ENCODE results near the gene A3GALT2.

A3GALT2 gene

DNA sequence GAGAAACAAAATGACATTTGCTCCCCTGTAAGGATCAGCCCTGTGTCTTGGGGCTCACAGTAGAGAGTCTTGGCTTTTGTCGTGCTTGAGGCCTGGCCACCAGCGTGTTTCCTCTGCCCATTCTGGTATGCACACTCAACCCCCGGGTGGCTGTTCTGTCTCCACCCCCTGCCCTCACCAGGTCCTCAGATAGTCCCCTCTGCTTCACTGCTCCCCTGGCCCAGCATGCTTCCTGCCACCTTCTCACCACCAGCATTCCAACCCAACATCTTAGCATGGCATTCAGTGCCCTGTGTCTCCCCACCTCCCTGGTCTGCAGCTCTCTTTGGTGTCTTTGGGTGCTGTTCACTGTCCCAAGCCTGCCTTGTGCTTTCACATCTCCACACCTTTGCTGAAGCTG is 48.4 kb downstream of the A3GALT2 start:
- TF ChIP-seq, protein P1, sequence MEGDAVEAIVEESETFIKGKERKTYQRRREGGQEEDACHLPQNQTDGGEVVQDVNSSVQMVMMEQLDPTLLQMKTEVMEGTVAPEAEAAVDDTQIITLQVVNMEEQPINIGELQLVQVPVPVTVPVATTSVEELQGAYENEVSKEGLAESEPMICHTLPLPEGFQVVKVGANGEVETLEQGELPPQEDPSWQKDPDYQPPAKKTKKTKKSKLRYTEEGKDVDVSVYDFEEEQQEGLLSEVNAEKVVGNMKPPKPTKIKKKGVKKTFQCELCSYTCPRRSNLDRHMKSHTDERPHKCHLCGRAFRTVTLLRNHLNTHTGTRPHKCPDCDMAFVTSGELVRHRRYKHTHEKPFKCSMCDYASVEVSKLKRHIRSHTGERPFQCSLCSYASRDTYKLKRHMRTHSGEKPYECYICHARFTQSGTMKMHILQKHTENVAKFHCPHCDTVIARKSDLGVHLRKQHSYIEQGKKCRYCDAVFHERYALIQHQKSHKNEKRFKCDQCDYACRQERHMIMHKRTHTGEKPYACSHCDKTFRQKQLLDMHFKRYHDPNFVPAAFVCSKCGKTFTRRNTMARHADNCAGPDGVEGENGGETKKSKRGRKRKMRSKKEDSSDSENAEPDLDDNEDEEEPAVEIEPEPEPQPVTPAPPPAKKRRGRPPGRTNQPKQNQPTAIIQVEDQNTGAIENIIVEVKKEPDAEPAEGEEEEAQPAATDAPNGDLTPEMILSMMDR (conservative IDR thresholded peaks at IDR 0.05) = no peak
- no peak for TF ChIP-seq ZFX (IDR thresholded peaks at IDR 0.05)
- H3K27ac ChIP-seq = no peak overlapping the region

DNA sequence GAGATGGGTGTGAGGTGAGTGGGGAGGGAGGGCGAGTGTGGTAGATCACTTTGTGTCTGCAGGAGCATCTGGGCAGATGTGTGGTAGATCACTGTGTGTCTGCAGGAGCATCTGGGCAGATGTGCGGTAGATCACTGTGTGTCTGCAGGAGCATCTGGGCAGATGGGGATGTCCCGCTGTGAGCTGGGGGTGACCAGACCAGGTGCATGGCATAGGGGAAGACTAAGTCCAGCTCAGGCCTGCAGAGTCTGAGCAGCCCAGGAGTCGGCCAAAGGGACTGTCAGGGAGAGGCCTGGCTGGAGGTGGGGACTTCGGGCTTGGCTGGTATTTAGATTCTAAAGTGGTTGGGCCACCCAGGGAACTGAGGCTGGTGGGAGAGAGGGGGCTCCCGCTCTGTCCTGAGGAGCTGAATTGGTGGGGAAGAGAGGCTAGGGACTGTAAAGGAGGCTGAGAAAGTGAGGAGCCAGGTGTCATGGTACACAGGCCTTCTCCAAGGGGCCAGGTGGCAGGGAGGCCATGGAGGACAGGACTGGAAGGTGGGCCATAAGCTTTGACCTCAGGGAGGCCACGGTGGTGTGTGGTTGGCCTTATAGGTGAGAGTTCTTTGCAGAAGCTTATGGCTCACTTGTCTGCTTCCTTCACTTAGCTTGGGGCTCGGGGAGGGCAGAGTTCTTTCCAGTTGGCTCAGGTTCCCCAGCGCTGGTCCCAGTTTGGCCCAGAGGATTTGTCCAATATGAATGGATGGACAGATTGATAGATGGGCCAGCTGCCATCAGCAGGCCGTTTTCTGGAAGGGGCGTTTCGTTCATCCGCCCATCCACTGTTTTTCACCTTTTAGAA is 49.0 kb downstream of the A3GALT2 start:
- H3K27ac ChIP-seq = no peak overlapping the region
- TF ChIP-seq, protein P1 (conservative IDR thresholded peaks at IDR 0.05) = no peak
- no peak for TF ChIP-seq ZFX (IDR thresholded peaks at IDR 0.05)

GRCh38 chr1:33270808-33271465 is 50.0 kb downstream of the A3GALT2 start:
- TF ChIP-seq, protein P1 (conservative IDR thresholded peaks at IDR 0.05) = no peak
- no peak for TF ChIP-seq ZFX (IDR thresholded peaks at IDR 0.05)

DNA sequence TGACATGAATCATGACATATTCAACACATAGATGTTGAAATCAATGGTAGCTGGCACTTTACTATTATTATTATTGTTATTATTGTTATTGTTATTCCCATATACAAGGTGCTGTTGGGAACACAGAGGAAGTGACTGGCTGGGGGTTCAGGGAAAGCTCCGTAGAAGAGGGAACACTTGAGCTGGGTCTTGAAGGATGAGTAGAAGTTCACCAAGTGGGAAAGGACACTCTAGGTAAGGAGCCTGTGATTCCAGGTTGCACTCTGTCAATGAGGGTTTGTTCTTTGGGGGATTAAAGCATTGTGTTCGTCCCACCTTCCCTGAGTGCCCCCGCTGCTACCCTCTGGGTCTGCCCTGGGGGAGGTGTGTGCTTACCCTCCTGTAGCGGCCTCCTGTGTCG is 50.5 kb downstream of the A3GALT2 start:
- no peak overlapping the region for H3K27ac ChIP-seq
- TF ChIP-seq, protein P1 (conservative IDR thresholded peaks at IDR 0.05) = no peak
- TF ChIP-seq ZFX (IDR thresholded peaks at IDR 0.05) = no peak

More at GRCh38 chr1:33270808-33271465, 50.0 kb downstream of the A3GALT2 start:
- no peak overlapping the region for H3K27ac ChIP-seq

- TF ChIP-seq, protein P1 (conservative IDR thresholded peaks at IDR 0.05) = no peak
- TF ChIP-seq ZFX (IDR thresholded peaks at IDR 0.05) = no peak
- no peak overlapping the region for H3K27ac ChIP-seq
Observed at GRCh38 chr1:33269621-33270020, 51.3 kb downstream of the A3GALT2 start.

GRCh38 chr1:33268927-33269610 is 51.8 kb downstream of the A3GALT2 start:
- no peak overlapping the region for H3K27ac ChIP-seq

More at GRCh38 chr1:33268927-33269610, 51.8 kb downstream of the A3GALT2 start:
- TF ChIP-seq, protein P1 (conservative IDR thresholded peaks at IDR 0.05) = no peak
- no peak for TF ChIP-seq ZFX (IDR thresholded peaks at IDR 0.05)
